SU-DHL-6 (cell line): ENCODE measurements around the gene SMAD7.

Source experiments
- H2AFZ ChIP-seq: fragments of 200-600 bp; sonication (generic); 2 replicates; pipeline ENCODE4 v1.6.1; 2014; ENCODE audit warnings: low read depth, mild to moderate bottlenecking, moderate library complexity, mixed read lengths, antibody characterized with exemption, low read length; ENCODE audit not compliant: severe bottlenecking
- H3F3A ChIP-seq: fragments of 200-600 bp; shearing (Covaris generic); 2 replicates; pipeline ENCODE4 v1.6.0; 2016; ENCODE audit warnings: antibody characterized with exemption, mild to moderate bottlenecking; ENCODE audit not compliant: insufficient read depth
- H3K27ac ChIP-seq: fragments of 200-600 bp; sonication (generic); 2 replicates; pipeline ENCODE4 v1.5.1; 2016; ENCODE audit warnings: low read depth, mild to moderate bottlenecking, low read length, moderate library complexity, mixed read lengths
- H3K27me3 ChIP-seq: fragments of 200-600 bp; sonication (generic), shearing (Covaris generic); 2 replicates; pipeline ENCODE4 v1.6.0; 2014; ENCODE audit warnings: mild to moderate bottlenecking, low read length
- H3K36me3 ChIP-seq: fragments of 200-600 bp; sonication (generic); 2 replicates; pipeline ENCODE4 v1.6.1; 2014; ENCODE audit warnings: mild to moderate bottlenecking, low read length, mixed read lengths
- H3K4me2 ChIP-seq: fragments of 300-600, 200-600 bp; shearing (Covaris generic), sonication (generic); 2 replicates; pipeline ENCODE4 v1.6.0; 2014; ENCODE audit warnings: low read length, low read depth, mild to moderate bottlenecking; ENCODE audit not compliant: poor library complexity, severe bottlenecking
- H3K4me3 ChIP-seq: fragments of 200-600 bp; sonication (generic); 2 replicates; pipeline ENCODE4 v1.5.1; 2014; ENCODE audit warnings: antibody characterized with exemption, low read length, mild to moderate bottlenecking, mixed read lengths; ENCODE audit not compliant: insufficient read depth, poor library complexity, severe bottlenecking
- H3K79me2 ChIP-seq: fragments of 200-600 bp; sonication (generic); 2 replicates; pipeline ENCODE4 v1.6.1; 2014; ENCODE audit warnings: mild to moderate bottlenecking, low read length, moderate library complexity; ENCODE audit not compliant: insufficient read depth
- H3K9ac ChIP-seq: fragments of 200-600 bp; sonication (generic); 2 replicates; pipeline ENCODE4 v1.7.0; 2014; ENCODE audit warnings: mild to moderate bottlenecking, low read length
- H3K9me2 ChIP-seq: fragments of 200-600 bp; sonication (generic); replicated peaks from 2 replicates; pipeline ENCODE4 v1.6.1; 2014; ENCODE audit warnings: low read length; ENCODE audit not compliant: insufficient read depth
- H3K9me3 ChIP-seq: fragments of 200-600 bp; sonication (generic); 2 replicates; pipeline ENCODE4 v1.6.1; 2014; ENCODE audit warnings: low read length, mixed read lengths; ENCODE audit not compliant: insufficient read depth
- H4K20me1 ChIP-seq: fragments of 200-600 bp; sonication (generic); 2 replicates; pipeline ENCODE4 v1.6.1; 2014; ENCODE audit warnings: low read depth, mild to moderate bottlenecking, antibody characterized with exemption, low read length, moderate library complexity, mixed read lengths
- CTCF ChIP-seq: fragments of 200-600 bp; sonication (generic); IDR thresholded peaks from one replicate; pipeline ENCODE4 v1.5.1; 2017; ENCODE audit warnings: antibody characterized with exemption, mild to moderate bottlenecking, low read length, moderate library complexity; ENCODE audit not compliant: insufficient read depth, poor library complexity, severe bottlenecking
- EZH2phosphoT487 ChIP-seq: fragments of 200-600 bp; sonication (generic), shearing (Covaris generic); conservative IDR thresholded peaks from 2 replicates; pipeline ENCODE4 v1.6.1; 2018; ENCODE audit warnings: mild to moderate bottlenecking, antibody characterized with exemption, low read length, moderate library complexity, mixed read lengths

The SMAD7 gene

GRCh38 chr18:48961547-48961946 is 10.8 kb upstream of the SMAD7 start:
- H3F3A ChIP-seq: no peaks in the 10 kb centered on the region
- H3K4me2 ChIP-seq: no peak overlapping the region
- no peaks in the 10 kb centered on the region for H3K79me2 ChIP-seq
- no peak overlapping the region for H3K4me3 ChIP-seq
- no peaks in the 10 kb centered on the region for H3K36me3 ChIP-seq
- H3K27me3 ChIP-seq: no peaks in the 10 kb centered on the region
- H2AFZ ChIP-seq: no peak overlapping the region
- no peak overlapping the region for H3K9ac ChIP-seq
- H3K27ac ChIP-seq: no peak overlapping the region
- TF ChIP-seq CTCF (no peak), EZH2phosphoT487 (no peak)
- H3K9me2 ChIP-seq: no peaks in the 10 kb centered on the region
- no peaks in the 10 kb centered on the region for H4K20me1 ChIP-seq
- no peaks in the 10 kb centered on the region for H3K9me3 ChIP-seq

DNA sequence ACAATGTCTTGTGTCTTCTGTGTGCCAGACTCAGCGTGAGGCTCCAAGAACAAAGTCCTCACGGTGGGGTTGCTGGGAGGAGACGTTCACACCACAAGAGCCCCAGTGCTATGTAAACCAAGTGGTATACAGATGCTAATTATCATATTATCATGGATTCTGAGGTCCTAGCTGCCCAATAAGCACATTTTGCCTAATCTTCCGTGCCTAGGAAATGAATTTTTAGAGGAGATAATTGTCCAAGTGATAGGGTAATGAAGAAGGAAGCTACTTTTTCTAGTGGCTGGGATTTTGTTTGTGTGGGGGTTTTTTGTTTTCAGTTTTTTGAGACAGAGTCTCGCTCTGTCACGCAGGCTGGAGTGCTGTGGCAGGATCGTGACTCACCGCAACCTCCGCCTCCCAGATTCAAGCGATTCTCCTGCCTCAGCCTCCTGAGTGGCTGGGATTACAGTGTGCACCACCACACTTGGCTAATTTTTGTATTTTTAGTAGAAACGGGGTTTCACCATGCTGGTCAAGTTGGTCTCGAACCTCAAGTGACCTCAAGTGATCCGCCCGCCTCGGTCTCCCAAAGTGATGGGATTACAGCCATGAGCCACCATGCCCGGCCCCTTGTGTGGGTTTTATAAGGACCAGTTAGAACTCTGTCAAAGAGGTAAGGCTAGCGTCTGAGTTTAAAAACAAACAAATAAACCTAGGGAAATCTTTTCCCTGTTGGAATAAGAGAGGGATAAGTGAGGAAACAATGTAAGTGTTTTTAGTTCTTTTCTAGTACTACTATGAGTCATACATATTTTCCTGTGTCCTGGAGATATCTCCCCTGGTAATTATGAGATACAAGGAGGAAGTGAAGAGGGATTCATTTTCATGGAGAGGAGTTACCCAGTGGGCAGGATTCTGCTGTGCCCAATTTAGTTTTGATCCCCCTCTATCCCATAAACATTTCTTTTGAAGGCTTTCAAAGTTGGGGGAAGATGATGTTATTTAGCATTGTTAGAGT is 9.5 kb upstream of the SMAD7 start:
- H4K20me1 ChIP-seq: no peaks in the 10 kb centered on the region
- H3K9me3 ChIP-seq: no peaks in the 10 kb centered on the region
- H3K4me3 ChIP-seq: no peak overlapping the region
- no peak overlapping the region for H2AFZ ChIP-seq
- H3K36me3 ChIP-seq: no peaks in the 10 kb centered on the region
- H3K9me2 ChIP-seq: no peaks in the 10 kb centered on the region
- TF ChIP-seq EZH2phosphoT487 (no peak), CTCF (no peak)
- H3K79me2 ChIP-seq: no peaks in the 10 kb centered on the region
- H3K9ac ChIP-seq: no peak overlapping the region
- H3K27me3 ChIP-seq: no peaks in the 10 kb centered on the region
- no peak overlapping the region for H3K4me2 ChIP-seq
- no peaks in the 10 kb centered on the region for H3F3A ChIP-seq
- no peak overlapping the region for H3K27ac ChIP-seq

DNA sequence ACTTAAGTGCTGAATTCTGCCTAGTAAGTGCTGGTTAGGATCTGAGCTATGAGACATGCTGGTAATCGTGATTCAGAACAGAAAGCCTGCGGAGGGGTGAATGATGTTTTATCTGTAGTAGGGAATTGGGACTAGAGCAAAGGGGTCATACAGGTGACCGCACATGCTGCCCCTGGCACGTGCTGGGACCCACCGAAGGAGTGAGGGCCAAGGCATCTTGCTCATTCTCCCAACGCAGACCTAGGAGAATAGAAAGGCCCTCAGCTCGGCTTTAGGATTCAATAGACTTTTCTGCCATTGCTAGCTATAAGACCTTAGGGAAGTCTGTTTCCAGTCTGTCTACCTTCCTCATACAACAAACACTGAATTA is 8.8 kb upstream of the SMAD7 start:
- H3K4me2 ChIP-seq: no peak overlapping the region
- no peaks in the 10 kb centered on the region for H3F3A ChIP-seq
- H3K9me2 ChIP-seq: no peaks in the 10 kb centered on the region
- no peak overlapping the region for H3K9ac ChIP-seq
- H4K20me1 ChIP-seq: no peaks in the 10 kb centered on the region
- H2AFZ ChIP-seq: no peak overlapping the region
- no peaks in the 10 kb centered on the region for H3K36me3 ChIP-seq
- no peak overlapping the region for H3K27ac ChIP-seq
- H3K9me3 ChIP-seq: no peaks in the 10 kb centered on the region
- no peaks in the 10 kb centered on the region for H3K27me3 ChIP-seq
- H3K4me3 ChIP-seq: no peak overlapping the region
- TF ChIP-seq EZH2phosphoT487 (no peak), CTCF (no peak)
- no peaks in the 10 kb centered on the region for H3K79me2 ChIP-seq
